Bronchial epithelial cell (primary cell): ENCODE data around the gene KIAA1549. TPM values are rescaled to one million over a fixed set of nuclear protein-coding genes. Genes with fewer than 3 reads are reported as not detected.

Experiments used
- DNase-seq: peaks from one replicate; pipeline ENCODE4 v3.0.0-alpha.2; 2010; ENCODE audit warnings: low read depth
- FAIRE-seq: peaks from 2 replicates; lab custom pipeline; 2011; peaks lifted over from hg19 to GRCh38; lab: Jason Lieb, UNC
- H3K27me3 ChIP-seq: 2 replicates; pipeline ENCODE4 v1.5.1; 2011; ENCODE audit warnings: low read length; ENCODE audit not compliant: control insufficient read depth, insufficient read depth
- H3K36me3 ChIP-seq: 2 replicates; pipeline ENCODE4 v1.5.1; 2011; ENCODE audit warnings: low read length; ENCODE audit not compliant: control insufficient read depth, insufficient read depth
- H3K4me3 ChIP-seq: 2 replicates; pipeline ENCODE4 v1.5.1; 2011; ENCODE audit warnings: mild to moderate bottlenecking, low read depth, low read length, control low read depth
- CTCF ChIP-seq: IDR thresholded peaks from 2 replicates; pipeline ENCODE4 v1.5.1; 2011; ENCODE audit warnings: mild to moderate bottlenecking, moderate library complexity, low read length, control low read depth, inconsistent platforms; ENCODE audit not compliant: insufficient read depth, severe bottlenecking
- total RNA-seq: library from RNA; depleted of rRNA; stranded (reverse); fragments of >200 nt; gene quantifications from 2 replicates; pipeline ENCODE4 v1.2.1, GENCODE V29; 2014

KIAA1549 gene
- total RNA-seq, 1 donor from 2014 or later, result 0.26 TPM

DNA sequence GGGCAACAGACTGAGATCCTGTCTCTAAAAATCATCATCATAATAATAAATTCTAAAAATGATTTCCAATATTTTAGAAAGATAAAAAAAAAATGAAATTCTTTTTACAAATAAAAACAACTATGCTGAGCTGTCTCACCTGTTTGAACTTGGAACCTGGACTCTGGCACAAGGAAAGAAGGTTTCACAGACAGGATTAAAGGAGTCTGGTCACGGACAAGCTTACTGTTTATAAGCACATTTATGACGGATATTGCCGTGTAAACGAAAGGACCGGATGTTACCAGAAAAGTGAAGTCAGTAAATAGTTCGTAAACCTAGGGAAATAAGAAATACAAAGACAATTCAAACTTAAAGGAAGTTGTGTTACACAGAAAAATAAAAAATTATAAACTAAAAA, 70.2 kb downstream of the KIAA1549 start:
- no peaks in the 10 kb centered on the region for H3K36me3 ChIP-seq
- no peak overlapping the region for H3K4me3 ChIP-seq
- TF ChIP-seq CTCF, result no peak
- no peaks in the 10 kb centered on the region for H3K27me3 ChIP-seq
- no peak for DNase-seq
- no peak for FAIRE-seq

- Histone ChIP-seq H3K36me3 (no peaks in the 10 kb centered on the region), H3K4me3 (no peak overlapping the region), H3K27me3 (no peaks in the 10 kb centered on the region)
- no peak for DNase-seq
- no peak for TF ChIP-seq CTCF
- FAIRE-seq, result no peak
Measured at GRCh38 chr7:138907850-138908249, 73.3 kb downstream of the KIAA1549 start.

DNA sequence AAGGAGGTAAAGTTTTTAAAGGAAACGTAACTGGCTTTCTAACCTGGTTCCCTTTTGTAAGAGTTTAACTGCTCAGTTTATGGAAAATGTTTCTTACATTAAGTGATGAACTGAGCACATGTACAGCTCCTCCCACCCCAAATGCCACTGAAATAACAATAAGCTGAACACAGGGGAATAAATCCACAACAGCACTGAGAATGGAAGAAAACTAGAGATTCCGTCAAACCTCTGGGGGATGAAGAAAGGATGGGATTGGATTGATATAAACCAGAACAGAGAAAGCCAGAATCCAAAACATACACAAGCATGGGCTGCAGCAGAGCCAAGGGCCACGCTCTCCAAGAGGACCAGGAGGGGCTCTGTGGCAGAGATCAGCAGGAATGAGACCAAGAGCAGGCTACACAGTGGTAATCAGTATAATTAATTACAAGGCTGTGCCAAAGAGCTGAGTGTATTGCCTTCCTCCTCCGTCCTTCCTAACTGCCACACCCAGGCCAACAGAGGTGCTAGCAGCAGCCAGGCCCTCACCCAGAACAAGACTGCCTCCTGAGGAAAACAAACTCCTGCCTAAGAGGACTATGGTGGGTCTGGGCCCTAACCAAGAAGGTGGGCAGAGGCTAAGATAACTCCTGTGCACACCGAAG, 73.9 kb downstream of the KIAA1549 start:
- Histone ChIP-seq H3K27me3 (no peaks in the 10 kb centered on the region), H3K4me3 (no peak overlapping the region), H3K36me3 (no peaks in the 10 kb centered on the region)
- TF ChIP-seq CTCF, result no peak
- DNase-seq (no peak), FAIRE-seq (no peak)

DNA sequence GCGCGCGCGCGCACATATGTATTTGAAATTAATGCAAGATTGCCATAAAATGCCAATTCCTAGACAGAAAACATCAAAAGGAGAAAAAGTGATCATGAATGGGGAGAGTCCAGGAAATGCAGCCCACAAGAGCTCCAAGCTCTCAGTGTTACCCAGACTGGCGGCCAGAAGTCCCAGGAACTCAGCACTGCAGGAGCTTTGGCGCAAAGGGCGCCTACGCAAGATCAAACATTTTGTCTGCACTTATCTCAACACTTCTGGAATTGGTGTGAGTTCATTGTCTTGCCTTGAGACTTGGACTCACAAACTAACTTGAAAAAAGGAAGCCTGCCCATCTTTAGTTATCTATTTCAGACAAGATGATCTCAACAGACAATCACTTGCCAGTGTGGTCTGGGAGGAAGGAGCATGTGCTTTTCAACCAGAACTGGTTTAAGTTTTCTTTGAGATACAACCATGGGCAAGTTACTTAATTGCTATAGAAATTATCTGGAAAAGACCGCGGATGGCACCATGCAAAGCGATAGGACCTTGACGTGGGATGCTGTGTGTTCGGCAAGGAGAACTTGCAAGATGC, 77.2 kb downstream of the KIAA1549 start:
- no peak for TF ChIP-seq CTCF
- Histone ChIP-seq H3K4me3 (no peak overlapping the region), H3K36me3 (no peaks in the 10 kb centered on the region), H3K27me3 (no peaks in the 10 kb centered on the region)
- DNase-seq, result no peak
- FAIRE-seq, result no peak

GRCh38 chr7:138903186-138903820, 77.9 kb downstream of the KIAA1549 start:
- FAIRE-seq (no peak), DNase-seq (no peak)
- H3K36me3 ChIP-seq, result no peaks in the 10 kb centered on the region
- H3K4me3 ChIP-seq, result no peak overlapping the region
- no peaks in the 10 kb centered on the region for H3K27me3 ChIP-seq
- no peak for TF ChIP-seq CTCF

- no peak overlapping the region for H3K4me3 ChIP-seq
- H3K36me3 ChIP-seq, result no peaks in the 10 kb centered on the region
- no peak for TF ChIP-seq CTCF
- no peaks in the 10 kb centered on the region for H3K27me3 ChIP-seq
- DNase-seq (no peak), FAIRE-seq (no peak)
Measured at GRCh38 chr7:138902161-138902560, 79.0 kb downstream of the KIAA1549 start.
